Measurements from ENCODE around the gene ASAP3.
A peak's percentile ranks its signal among the peaks of the same experiment; 100 is the strongest.

ASAP3 gene

DNA sequence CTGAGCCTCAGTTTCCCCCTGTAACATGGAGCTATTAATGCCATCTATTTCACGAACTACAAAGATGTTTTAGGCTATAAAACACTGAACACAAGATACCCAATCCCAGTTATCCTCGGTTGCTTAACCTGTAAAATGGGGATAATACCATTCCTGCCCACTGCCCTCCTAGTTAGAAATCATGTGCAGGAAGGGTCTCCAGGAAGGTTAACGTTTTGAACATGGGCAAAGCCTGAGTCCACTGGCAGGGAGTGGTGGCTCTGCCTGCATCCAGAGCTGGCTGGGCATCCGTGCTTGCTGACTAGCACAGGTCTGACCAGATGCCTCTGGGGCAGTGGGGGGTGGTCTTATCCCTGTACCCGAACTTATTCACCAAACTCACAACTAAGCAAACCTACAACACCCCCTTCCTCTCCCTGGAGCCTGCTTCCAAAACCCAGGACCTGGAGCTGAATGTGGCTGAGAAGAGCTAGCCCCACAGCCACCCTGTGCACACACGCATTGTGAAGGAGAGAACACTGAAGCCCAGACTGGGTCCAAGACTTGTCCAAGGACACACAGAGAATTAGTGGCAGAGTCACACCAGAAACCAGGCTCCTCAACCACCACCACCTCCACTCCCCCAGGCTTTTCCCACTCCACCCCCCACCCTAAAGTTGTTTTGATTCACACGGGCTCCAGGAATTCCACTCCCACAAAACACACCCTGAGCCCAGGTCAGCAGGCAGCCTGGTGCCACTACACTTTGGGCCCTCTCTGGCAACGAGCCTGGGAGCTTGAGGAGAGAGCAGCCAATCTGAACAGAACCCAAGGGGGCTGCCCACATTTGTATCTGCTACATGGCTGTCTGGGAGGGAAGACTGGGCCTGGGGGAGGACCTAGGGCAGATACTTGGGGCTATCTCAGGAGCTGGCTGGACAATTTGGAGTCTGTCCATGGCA, 45.4 kb upstream of the ASAP3 start:
- no peak for DNase-seq (ENCODE audit: extremely low read depth, low read depth)
- TF ChIP-seq, protein P1, sequence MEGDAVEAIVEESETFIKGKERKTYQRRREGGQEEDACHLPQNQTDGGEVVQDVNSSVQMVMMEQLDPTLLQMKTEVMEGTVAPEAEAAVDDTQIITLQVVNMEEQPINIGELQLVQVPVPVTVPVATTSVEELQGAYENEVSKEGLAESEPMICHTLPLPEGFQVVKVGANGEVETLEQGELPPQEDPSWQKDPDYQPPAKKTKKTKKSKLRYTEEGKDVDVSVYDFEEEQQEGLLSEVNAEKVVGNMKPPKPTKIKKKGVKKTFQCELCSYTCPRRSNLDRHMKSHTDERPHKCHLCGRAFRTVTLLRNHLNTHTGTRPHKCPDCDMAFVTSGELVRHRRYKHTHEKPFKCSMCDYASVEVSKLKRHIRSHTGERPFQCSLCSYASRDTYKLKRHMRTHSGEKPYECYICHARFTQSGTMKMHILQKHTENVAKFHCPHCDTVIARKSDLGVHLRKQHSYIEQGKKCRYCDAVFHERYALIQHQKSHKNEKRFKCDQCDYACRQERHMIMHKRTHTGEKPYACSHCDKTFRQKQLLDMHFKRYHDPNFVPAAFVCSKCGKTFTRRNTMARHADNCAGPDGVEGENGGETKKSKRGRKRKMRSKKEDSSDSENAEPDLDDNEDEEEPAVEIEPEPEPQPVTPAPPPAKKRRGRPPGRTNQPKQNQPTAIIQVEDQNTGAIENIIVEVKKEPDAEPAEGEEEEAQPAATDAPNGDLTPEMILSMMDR (IDR thresholded peaks at IDR 0.05; ENCODE audit: low read depth, low read length, missing control alignments): no peak
- peak overlapping the region; percentile 66 for H3K4me3 ChIP-seq (replicated peaks; ENCODE audit: low read depth, low read length)

DNA sequence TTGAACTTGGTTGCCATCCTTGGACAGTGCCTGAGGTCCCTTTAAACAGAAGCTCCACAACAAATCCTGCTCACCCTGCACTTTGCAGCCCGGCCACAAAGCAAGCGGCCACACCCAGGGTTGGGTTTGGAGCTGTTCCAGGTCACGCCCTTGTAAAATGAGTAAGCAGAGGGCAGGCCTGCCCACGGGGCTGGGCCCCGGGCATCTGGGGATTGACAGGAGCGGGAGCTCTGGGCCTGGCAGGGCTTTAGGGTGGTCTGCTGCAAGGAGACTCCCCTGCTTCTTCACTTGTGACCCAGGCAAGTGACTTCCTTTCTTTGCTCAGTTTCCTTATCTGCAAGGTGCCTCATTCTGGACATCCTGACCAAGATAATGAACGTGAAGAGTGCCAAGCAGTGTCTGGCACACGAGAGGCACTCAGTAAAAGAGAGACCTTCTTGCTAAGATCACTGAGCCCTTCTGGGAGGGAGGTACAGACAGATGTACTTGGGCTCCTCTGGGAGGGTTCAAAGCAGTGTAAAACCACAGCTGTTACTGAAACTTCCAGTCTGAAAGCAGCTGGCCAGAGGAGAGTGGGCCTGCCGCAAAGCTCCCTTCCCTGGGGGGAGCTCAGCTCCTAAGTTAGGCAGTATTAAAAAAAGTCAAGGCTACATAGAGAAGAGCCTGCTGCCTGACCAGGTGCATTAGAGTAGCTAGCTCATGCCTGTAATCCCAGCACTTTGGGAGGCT, 44.4 kb upstream of the ASAP3 start:
- TF ChIP-seq, protein P1 (IDR thresholded peaks at IDR 0.05; ENCODE audit: low read depth, low read length, missing control alignments): no peak
- peak overlapping the region; percentile 66 for H3K4me3 ChIP-seq (replicated peaks; ENCODE audit: low read depth, low read length)

DNA sequence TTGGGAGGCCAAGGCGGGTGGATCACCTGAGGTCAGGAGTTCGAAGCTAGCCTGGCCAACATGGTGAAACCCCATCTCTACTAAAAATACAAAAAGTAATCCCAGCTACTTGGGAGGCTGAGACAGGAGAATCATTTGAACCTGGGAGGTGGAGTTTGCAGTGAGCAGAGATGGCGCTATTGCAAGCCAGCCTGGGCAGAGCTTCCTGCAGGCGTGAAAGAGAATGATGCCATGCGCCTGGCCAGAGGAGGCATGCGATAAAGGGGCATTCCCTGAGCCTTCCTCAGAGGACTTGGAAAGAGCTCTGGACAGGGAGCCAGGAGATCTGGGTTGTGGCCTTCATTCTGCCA, 43.9 kb upstream of the ASAP3 start:
- DNase-seq (ENCODE audit: extremely low read depth, low read depth): no peak
- H3K4me3 ChIP-seq (replicated peaks; ENCODE audit: low read depth, low read length): no peak overlapping the region
- TF ChIP-seq, protein P1 (IDR thresholded peaks at IDR 0.05; ENCODE audit: low read depth, low read length, missing control alignments): no peak

More for the DNA sequence above, 44.4 kb upstream of the ASAP3 start:
- DNase-seq (ENCODE audit: extremely low read depth, low read depth): peak; percentile 83

DNA sequence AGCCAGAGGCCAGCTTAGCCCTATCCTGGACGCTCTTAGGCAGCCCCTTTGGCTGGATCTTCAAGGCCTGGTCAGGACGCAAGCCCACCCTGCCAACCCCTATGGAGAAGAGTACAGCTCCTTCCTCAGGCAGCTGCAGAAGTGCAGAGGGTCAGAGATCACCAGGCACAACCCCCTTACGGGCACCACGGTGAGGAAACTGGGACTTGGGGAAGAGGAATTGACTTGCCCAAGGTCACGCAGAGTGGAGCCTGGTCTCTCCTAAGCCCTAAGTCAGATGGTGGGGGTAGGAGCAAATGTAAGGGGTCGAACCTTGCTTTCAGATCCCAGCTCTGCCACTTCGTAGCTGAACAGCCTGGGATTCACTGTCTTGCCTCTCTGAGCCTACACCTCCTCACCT, 43.4 kb upstream of the ASAP3 start:
- DNase-seq (ENCODE audit: extremely low read depth, low read depth): no peak
- TF ChIP-seq, protein P1 (IDR thresholded peaks at IDR 0.05; ENCODE audit: low read depth, low read length, missing control alignments): no peak
- H3K4me3 ChIP-seq (replicated peaks; ENCODE audit: low read depth, low read length): no peak overlapping the region

DNA sequence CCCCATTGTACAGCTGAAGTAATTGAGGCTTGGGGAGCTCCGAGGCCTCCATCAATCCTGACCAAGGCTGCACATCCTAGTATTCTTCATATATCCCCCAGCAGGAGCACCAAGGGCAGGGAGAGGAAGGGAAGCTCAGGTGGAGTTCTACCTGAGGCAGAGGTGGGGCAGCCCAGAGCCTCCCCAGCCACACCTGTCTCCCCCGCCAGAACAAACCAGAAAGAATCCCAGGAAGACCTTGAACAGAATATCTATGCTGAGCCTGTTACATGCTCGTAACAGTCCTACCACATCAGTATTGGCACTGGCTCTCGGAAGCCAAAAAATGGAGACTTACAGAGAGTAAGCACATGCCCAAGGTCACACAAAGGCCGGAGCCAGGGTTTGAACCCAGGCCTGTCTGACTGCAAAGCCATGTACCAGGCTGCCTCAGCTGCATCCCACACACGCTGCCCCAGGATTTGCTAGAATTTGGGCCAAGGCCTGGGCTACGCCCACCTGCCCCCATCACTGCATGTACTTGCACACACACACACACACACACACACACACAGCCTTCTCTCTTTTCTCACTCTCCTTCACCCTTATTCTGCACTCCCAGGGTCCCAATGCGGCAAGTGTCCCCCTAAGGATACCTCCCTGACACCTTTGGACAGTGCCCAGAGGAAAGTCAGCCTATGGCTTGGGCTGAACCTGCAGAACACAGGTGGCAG, 42.5 kb upstream of the ASAP3 start:
- DNase-seq (ENCODE audit: extremely low read depth, low read depth): no peak
- TF ChIP-seq, protein P1 (IDR thresholded peaks at IDR 0.05; ENCODE audit: low read depth, low read length, missing control alignments): no peak
- H3K4me3 ChIP-seq (replicated peaks; ENCODE audit: low read depth, low read length): no peak overlapping the region

DNA sequence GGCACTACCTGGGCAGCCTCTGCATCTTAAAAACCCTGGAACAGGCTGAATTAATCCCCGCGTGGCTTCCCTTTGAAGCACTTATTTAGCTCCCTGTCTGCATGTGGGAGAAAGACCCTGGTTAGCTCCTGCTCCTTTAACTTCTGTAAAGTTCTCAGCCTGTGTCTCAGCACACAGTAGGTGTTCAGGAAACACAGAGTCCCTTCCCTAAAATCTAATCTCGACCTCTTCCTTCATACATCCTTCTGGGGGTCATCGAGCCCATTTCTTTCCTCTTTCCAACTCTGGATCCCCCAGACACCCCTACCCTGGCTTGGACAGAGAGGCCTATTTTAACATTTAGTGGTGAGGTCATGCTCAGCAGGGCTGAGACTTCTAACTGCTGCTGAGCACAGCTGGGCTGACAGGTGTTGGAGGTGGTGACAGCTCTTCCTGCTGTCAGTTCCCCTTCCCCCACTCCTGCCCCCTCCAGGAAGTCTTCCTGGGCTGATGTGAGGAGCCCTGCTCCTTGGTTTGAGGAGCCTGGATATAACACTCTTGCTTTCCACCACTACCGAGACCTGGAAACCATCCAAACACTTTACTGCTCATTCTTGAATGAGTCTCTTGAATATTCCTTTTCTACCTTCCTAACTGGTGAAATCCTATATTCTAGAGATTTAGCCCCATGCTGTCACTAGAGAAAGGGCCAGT, 41.7 kb upstream of the ASAP3 start:
- H3K4me3 ChIP-seq (replicated peaks; ENCODE audit: low read depth, low read length): no peak overlapping the region
- TF ChIP-seq, protein P1 (IDR thresholded peaks at IDR 0.05; ENCODE audit: low read depth, low read length, missing control alignments): no peak
- DNase-seq (ENCODE audit: extremely low read depth, low read depth): no peak
